Ishikawa (cell line): ENCODE measurements around the gene CACNG8.

Source experiments
- CEBPB ChIP-seq: IDR thresholded peaks from 2 replicates; pipeline ENCODE4 v1.6.1; 2012
- CREB1 ChIP-seq: IDR thresholded peaks from 2 replicates; pipeline ENCODE4 v1.6.1; 2012; ENCODE audit warnings: low read depth
- EGR1 ChIP-seq: IDR thresholded peaks from 2 replicates; pipeline ENCODE4 v1.6.1; 2012
- EP300 ChIP-seq: IDR thresholded peaks from 2 replicates; pipeline ENCODE4 v1.6.1; 2012; ENCODE audit warnings: borderline replicate concordance
- FOXM1 ChIP-seq: IDR thresholded peaks from 2 replicates; pipeline ENCODE4 v1.6.1; 2012; ENCODE audit warnings: low read depth, borderline replicate concordance
- NFIC ChIP-seq: IDR thresholded peaks from 2 replicates; pipeline ENCODE4 v1.6.1; 2012
- RAD21 ChIP-seq: IDR thresholded peaks from 2 replicates; pipeline ENCODE4 v1.6.1; 2012; ENCODE audit warnings: low read depth
- TAF1 ChIP-seq: IDR thresholded peaks from 2 replicates; pipeline ENCODE4 v1.6.1; 2012; ENCODE audit warnings: low read depth, mild to moderate bottlenecking
- TCF12 ChIP-seq: IDR thresholded peaks from 2 replicates; pipeline ENCODE4 v1.6.1; 2012; ENCODE audit warnings: low read depth
- TEAD4 ChIP-seq: IDR thresholded peaks from 2 replicates; pipeline ENCODE4 v1.6.1; 2012
- YY1 ChIP-seq: IDR thresholded peaks from 2 replicates; pipeline ENCODE4 v1.6.1; 2012; ENCODE audit warnings: low read depth
- ZBTB7A ChIP-seq: IDR thresholded peaks from 2 replicates; pipeline ENCODE4 v1.6.1; 2012; ENCODE audit warnings: low read depth
- TF ChIP-seq, protein P1 (sequence below): IDR thresholded peaks from 2 replicates; pipeline ENCODE4 v1.6.1; 2012; ENCODE audit warnings: low read depth, mild to moderate bottlenecking
- TF ChIP-seq, protein P2 (sequence below): IDR thresholded peaks from 2 replicates; pipeline ENCODE4 v1.6.1; 2012
- TF ChIP-seq, protein P3 (sequence below): IDR thresholded peaks from 2 replicates; pipeline ENCODE4 v1.6.1; 2012

Gene CACNG8

DNA sequence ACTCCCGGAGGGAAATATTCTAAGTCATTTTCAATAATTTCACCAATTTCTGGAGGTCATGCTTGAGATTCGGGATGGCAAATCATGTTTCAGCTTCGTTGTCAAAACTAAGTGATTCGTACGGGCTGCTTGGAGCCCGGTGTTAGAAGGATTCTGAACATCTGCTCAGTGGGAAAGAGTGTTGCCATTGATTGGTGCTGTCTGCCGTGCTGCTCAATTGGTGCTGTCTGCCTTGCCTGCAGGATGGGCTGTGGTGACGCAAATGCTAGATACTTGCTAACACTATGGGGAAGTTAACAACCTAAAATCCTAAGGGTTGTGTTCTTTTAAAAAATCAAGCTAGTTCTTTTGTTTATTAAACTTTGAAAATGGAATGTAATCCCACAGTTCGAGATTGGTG, 17.3 kb upstream of the CACNG8 start:
- TF ChIP-seq CEBPB (no peak), TCF12 (no peak), TEAD4 (no peak), ZBTB7A (no peak), NFIC (no peak), EP300 (no peak), TAF1 (no peak), EGR1 (no peak), RAD21 (no peak), CREB1 (no peak), FOXM1 (no peak), YY1 (no peak)
- TF ChIP-seq, protein P1, sequence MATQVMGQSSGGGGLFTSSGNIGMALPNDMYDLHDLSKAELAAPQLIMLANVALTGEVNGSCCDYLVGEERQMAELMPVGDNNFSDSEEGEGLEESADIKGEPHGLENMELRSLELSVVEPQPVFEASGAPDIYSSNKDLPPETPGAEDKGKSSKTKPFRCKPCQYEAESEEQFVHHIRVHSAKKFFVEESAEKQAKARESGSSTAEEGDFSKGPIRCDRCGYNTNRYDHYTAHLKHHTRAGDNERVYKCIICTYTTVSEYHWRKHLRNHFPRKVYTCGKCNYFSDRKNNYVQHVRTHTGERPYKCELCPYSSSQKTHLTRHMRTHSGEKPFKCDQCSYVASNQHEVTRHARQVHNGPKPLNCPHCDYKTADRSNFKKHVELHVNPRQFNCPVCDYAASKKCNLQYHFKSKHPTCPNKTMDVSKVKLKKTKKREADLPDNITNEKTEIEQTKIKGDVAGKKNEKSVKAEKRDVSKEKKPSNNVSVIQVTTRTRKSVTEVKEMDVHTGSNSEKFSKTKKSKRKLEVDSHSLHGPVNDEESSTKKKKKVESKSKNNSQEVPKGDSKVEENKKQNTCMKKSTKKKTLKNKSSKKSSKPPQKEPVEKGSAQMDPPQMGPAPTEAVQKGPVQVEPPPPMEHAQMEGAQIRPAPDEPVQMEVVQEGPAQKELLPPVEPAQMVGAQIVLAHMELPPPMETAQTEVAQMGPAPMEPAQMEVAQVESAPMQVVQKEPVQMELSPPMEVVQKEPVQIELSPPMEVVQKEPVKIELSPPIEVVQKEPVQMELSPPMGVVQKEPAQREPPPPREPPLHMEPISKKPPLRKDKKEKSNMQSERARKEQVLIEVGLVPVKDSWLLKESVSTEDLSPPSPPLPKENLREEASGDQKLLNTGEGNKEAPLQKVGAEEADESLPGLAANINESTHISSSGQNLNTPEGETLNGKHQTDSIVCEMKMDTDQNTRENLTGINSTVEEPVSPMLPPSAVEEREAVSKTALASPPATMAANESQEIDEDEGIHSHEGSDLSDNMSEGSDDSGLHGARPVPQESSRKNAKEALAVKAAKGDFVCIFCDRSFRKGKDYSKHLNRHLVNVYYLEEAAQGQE, result no peak
- TF ChIP-seq, protein P2, sequence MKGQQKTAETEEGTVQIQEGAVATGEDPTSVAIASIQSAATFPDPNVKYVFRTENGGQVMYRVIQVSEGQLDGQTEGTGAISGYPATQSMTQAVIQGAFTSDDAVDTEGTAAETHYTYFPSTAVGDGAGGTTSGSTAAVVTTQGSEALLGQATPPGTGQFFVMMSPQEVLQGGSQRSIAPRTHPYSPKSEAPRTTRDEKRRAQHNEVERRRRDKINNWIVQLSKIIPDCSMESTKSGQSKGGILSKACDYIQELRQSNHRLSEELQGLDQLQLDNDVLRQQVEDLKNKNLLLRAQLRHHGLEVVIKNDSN, result no peak
- TF ChIP-seq, protein P3, sequence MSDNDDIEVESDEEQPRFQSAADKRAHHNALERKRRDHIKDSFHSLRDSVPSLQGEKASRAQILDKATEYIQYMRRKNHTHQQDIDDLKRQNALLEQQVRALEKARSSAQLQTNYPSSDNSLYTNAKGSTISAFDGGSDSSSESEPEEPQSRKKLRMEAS, result no peak

DNA sequence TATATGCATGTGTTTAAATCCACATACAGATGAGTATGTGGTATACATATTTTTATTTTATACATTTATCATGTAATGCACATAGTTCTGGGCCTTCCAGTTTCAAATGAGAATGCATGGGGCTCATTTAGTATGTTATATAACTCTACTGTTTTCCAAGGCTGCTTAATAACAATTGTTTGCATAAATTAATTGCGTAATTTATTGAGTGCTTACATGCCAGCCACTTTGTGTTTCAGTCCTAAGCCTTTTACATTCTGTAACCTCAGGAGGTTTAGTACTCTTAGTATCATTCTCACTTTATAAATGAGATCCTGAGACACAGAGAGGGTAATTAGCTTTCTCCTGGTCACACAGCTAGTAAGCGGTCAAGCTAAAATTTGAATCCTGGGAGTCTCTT, 16.7 kb upstream of the CACNG8 start:
- TF ChIP-seq EP300 (no peak), TCF12 (no peak), EGR1 (no peak), NFIC (no peak), TAF1 (no peak), CREB1 (no peak), YY1 (no peak), CEBPB (no peak), RAD21 (no peak), ZBTB7A (no peak), FOXM1 (no peak), TEAD4 (no peak)
- TF ChIP-seq, protein P2, result no peak
- TF ChIP-seq, protein P1, result no peak
- TF ChIP-seq, protein P3, result no peak

DNA sequence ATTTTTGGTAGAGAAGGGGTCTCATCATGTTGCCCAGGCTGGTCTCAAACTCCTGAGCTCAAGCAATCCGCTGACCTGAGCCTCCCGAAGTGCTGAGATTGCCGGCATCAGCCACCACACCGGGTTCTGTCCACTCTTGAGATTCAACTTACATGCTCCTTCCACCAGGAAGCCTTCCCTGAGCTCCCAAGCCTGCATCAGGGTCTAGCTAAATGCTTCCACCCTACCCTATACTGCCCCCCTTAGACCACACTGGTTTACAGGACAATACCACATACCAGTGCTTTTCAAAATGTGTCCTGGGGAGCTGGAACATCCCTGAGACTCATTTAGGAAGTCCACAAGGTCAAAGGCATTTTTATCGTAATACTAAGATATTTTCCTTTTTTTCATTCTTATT, 15.1 kb upstream of the CACNG8 start:
- TF ChIP-seq CEBPB (no peak), FOXM1 (no peak), CREB1 (no peak), YY1 (no peak), NFIC (no peak), EGR1 (no peak), TEAD4 (no peak), EP300 (no peak), TCF12 (no peak), TAF1 (no peak), RAD21 (no peak), ZBTB7A (no peak)
- TF ChIP-seq, protein P1, result no peak
- TF ChIP-seq, protein P3, result no peak
- TF ChIP-seq, protein P2, result no peak

DNA sequence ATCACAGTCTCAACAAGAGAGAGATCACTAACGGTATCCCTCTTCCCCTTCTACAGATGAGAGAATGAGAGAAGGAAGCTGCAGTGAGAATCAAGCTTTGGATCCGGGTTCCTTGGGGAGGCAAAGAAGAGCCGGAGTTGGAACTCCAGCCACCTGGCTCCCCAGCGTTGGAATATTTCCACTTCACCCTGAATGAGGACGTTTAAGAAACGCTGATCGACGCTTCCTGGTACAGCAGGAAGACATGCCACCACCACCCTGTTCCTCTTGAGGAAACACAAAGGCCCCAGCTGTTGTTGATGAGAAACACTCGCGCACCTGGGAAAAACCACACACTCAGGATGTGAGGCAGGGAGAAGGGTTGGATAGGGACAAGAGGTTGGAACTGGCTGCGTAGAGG, 11.3 kb upstream of the CACNG8 start:
- TF ChIP-seq TAF1 (no peak), YY1 (no peak), FOXM1 (no peak), CEBPB (no peak), RAD21 (no peak)
- TF ChIP-seq, protein P2, result no peak
